Measurements from ENCODE around the gene ACOX3.

DNA sequence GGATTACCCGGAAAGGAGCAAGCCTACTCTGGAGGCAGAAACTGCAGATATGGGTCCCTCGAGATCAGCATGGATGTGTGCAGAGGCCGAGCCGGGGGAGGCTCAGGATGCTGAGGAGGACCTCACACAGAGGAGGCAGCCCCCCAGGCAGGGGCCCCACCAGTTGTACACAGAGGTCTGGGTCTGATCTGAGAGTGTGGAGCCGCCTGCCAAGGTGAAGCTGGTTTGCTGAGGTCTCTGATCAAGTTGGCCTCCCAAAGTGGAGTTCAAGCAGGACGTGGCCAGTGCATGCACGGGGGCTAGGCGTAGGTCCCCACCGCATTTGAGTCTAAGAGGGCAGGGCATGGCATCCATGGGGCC, 35.0 kb downstream of the ACOX3 start:
- TF ChIP-seq, protein P1, sequence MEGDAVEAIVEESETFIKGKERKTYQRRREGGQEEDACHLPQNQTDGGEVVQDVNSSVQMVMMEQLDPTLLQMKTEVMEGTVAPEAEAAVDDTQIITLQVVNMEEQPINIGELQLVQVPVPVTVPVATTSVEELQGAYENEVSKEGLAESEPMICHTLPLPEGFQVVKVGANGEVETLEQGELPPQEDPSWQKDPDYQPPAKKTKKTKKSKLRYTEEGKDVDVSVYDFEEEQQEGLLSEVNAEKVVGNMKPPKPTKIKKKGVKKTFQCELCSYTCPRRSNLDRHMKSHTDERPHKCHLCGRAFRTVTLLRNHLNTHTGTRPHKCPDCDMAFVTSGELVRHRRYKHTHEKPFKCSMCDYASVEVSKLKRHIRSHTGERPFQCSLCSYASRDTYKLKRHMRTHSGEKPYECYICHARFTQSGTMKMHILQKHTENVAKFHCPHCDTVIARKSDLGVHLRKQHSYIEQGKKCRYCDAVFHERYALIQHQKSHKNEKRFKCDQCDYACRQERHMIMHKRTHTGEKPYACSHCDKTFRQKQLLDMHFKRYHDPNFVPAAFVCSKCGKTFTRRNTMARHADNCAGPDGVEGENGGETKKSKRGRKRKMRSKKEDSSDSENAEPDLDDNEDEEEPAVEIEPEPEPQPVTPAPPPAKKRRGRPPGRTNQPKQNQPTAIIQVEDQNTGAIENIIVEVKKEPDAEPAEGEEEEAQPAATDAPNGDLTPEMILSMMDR (IDR thresholded peaks at IDR 0.05; ENCODE audit: low read depth, low read length, missing input control) = no peak
- TF ChIP-seq, protein P2, sequence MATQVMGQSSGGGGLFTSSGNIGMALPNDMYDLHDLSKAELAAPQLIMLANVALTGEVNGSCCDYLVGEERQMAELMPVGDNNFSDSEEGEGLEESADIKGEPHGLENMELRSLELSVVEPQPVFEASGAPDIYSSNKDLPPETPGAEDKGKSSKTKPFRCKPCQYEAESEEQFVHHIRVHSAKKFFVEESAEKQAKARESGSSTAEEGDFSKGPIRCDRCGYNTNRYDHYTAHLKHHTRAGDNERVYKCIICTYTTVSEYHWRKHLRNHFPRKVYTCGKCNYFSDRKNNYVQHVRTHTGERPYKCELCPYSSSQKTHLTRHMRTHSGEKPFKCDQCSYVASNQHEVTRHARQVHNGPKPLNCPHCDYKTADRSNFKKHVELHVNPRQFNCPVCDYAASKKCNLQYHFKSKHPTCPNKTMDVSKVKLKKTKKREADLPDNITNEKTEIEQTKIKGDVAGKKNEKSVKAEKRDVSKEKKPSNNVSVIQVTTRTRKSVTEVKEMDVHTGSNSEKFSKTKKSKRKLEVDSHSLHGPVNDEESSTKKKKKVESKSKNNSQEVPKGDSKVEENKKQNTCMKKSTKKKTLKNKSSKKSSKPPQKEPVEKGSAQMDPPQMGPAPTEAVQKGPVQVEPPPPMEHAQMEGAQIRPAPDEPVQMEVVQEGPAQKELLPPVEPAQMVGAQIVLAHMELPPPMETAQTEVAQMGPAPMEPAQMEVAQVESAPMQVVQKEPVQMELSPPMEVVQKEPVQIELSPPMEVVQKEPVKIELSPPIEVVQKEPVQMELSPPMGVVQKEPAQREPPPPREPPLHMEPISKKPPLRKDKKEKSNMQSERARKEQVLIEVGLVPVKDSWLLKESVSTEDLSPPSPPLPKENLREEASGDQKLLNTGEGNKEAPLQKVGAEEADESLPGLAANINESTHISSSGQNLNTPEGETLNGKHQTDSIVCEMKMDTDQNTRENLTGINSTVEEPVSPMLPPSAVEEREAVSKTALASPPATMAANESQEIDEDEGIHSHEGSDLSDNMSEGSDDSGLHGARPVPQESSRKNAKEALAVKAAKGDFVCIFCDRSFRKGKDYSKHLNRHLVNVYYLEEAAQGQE (IDR thresholded peaks at IDR 0.05) = no peak
- TF ChIP-seq, protein P3, sequence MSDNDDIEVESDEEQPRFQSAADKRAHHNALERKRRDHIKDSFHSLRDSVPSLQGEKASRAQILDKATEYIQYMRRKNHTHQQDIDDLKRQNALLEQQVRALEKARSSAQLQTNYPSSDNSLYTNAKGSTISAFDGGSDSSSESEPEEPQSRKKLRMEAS (IDR thresholded peaks at IDR 0.05) = no peak
- TF ChIP-seq SP1 (IDR thresholded peaks at IDR 0.05) = no peak
- TF ChIP-seq, protein P4, sequence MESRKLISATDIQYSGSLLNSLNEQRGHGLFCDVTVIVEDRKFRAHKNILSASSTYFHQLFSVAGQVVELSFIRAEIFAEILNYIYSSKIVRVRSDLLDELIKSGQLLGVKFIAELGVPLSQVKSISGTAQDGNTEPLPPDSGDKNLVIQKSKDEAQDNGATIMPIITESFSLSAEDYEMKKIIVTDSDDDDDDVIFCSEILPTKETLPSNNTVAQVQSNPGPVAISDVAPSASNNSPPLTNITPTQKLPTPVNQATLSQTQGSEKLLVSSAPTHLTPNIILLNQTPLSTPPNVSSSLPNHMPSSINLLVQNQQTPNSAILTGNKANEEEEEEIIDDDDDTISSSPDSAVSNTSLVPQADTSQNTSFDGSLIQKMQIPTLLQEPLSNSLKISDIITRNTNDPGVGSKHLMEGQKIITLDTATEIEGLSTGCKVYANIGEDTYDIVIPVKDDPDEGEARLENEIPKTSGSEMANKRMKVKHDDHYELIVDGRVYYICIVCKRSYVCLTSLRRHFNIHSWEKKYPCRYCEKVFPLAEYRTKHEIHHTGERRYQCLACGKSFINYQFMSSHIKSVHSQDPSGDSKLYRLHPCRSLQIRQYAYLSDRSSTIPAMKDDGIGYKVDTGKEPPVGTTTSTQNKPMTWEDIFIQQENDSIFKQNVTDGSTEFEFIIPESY (IDR thresholded peaks at IDR 0.05) = no peak
- TF ChIP-seq YY1 (IDR thresholded peaks at IDR 0.05) = no peak
- TF ChIP-seq RAD21 (IDR thresholded peaks at IDR 0.05) = no peak
- TF ChIP-seq, protein P5, sequence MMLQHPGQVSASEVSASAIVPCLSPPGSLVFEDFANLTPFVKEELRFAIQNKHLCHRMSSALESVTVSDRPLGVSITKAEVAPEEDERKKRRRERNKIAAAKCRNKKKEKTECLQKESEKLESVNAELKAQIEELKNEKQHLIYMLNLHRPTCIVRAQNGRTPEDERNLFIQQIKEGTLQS (IDR thresholded peaks at IDR 0.05) = no peak
- TF ChIP-seq EGR1 (IDR thresholded peaks at IDR 0.05; ENCODE audit: low read depth in 2 of 2) = no peak

Measured in liver (tissue), 3 donors.